ENCODE measurements around the gene PROSER3. TPM values are rescaled to one million over a fixed set of nuclear protein-coding genes. Genes with fewer than 3 reads are reported as not detected.

Gene PROSER3
- total and polyA plus RNA-seq, 2 donors (not counting 3 experiments of a cell fraction or from before 2014, with no cell fraction given): 18.3 to 28.3 TPM

- Histone ChIP-seq H3K9me3 (replicated peaks; ENCODE audit: control insufficient read depth, insufficient read depth, low read length) (no peaks in the 10 kb centered on the region), H3K4me3 (replicated peaks in 1 of 3; ENCODE audit: insufficient read depth in 1 of 3, low read depth in 1 of 3, low read length in 3 of 3) (no peak overlapping the region), H3K4me2 (ENCODE audit: insufficient read depth, low read length) (no peak overlapping the region), H3K4me1 (ENCODE audit: control insufficient read depth, extremely low read depth, insufficient read depth, low read length) (peaks cover 4% of the 10 kb centered on the region), H3K36me3 (ENCODE audit: control insufficient read depth in 2 of 2, extremely low read depth in 1 of 2, insufficient read depth in 2 of 2, low read length in 2 of 2) (peaks cover 0 to 6% of the 10 kb centered on the region in 2 experiments), H3K27me3 (ENCODE audit: control insufficient read depth in 2 of 2, insufficient read depth in 2 of 2, low read length in 2 of 2) (no peaks in the 10 kb centered on the region), H3K27ac (ENCODE audit: insufficient read depth, low read depth, low read length) (no peak overlapping the region), H3K9me1 (replicated peaks; ENCODE audit: control insufficient read depth, extremely low read depth, insufficient read depth, low read length) (no peaks in the 10 kb centered on the region), H3K9ac (replicated peaks; ENCODE audit: extremely low read depth, insufficient read depth, low read length) (no peak overlapping the region), H3K79me2 (ENCODE audit: control insufficient read depth, insufficient read depth, low read length) (no peaks in the 10 kb centered on the region), H2AFZ (ENCODE audit: low read depth, low read length) (no peak overlapping the region), H4K20me1 (replicated peaks; ENCODE audit: control insufficient read depth, extremely low read depth, insufficient read depth, low read length) (no peaks in the 10 kb centered on the region)
- TF ChIP-seq MYC (IDR thresholded peaks at IDR 0.05; ENCODE audit: low read depth, low read length): no peak
- no peak for TF ChIP-seq GATA2 (IDR thresholded peaks at IDR 0.05; ENCODE audit: insufficient read depth, insufficient read length, low read depth, low read length)
- no peak for TF ChIP-seq FOS (IDR thresholded peaks at IDR 0.05; ENCODE audit: borderline replicate concordance, insufficient read depth, low read length)
- no peak for TF ChIP-seq MAX (IDR thresholded peaks at IDR 0.05; ENCODE audit: insufficient read depth, insufficient read length)
- no peak for TF ChIP-seq JUN (IDR thresholded peaks at IDR 0.05; ENCODE audit: borderline replicate concordance, insufficient read depth, insufficient read length, low read depth)
- no peak for TF ChIP-seq CTCF (IDR thresholded peaks at IDR 0.05; ENCODE audit: extremely low read depth in 1 of 2, insufficient read depth in 1 of 2, low read depth in 1 of 2, low read length in 2 of 2)
- TF ChIP-seq POLR2A (IDR thresholded peaks at IDR 0.05; ENCODE audit: low read depth, low read length): no peak
- no peak for TF ChIP-seq EZH2 (IDR thresholded peaks at IDR 0.05; ENCODE audit: borderline replicate concordance, low read depth, low read length, severe bottlenecking)
- no peak for TF ChIP-seq POLR2AphosphoS5 (IDR thresholded peaks at IDR 0.05; ENCODE audit: insufficient read depth, low read depth, low read length)
- FAIRE-seq (no peak), DNase-seq (ENCODE audit: low read depth, low spot score) (no peak)
- no TSS peak for BruUV-seq (replicated peaks)
- POLR2A ChIA-PET: no interaction called here
- dilution Hi-C loops (cut with MboI; ENCODE audit: extremely low pct_ligation_motif_present, low sequenced_read_pairs): no loop called here
- CTCF ChIA-PET: no interaction called here
- intact Hi-C loops (cut with micrococcal nuclease): no loop called here
These were observed 22.7 kb downstream of the PROSER3 start for GRCh38 chr19:35780717-35781116.
